ENCODE results near the gene TIMM50. TPM values are rescaled to one million over a fixed set of nuclear protein-coding genes. Genes with fewer than 3 reads are reported as not detected.

The TIMM50 gene
- polyA plus RNA-seq, 1 donor from 2014 or later = 66.2 TPM

GRCh38 chr19:39472746-39473442 is 7.7 kb upstream of the TIMM50 start:
- TF ChIP-seq CTCF (IDR thresholded peaks at IDR 0.05; ENCODE audit: poor library complexity, severe bottlenecking) = no peak
- TF ChIP-seq TAF1 (IDR thresholded peaks at IDR 0.05; ENCODE audit: low read depth) = no peak
- TF ChIP-seq RAD21 (conservative IDR thresholded peaks at IDR 0.05) = no peak
- H3K27me3 ChIP-seq (ENCODE audit: insufficient read depth, low read depth, low read length) = no peaks in the 10 kb centered on the region
- no peaks in the 10 kb centered on the region for H3F3A ChIP-seq (ENCODE audit: insufficient read depth, low read length, poor library complexity, severe bottlenecking)
- no peaks in the 10 kb centered on the region for H3K79me2 ChIP-seq (replicated peaks; ENCODE audit: insufficient read depth, low read length)
- H3K36me3 ChIP-seq (ENCODE audit: insufficient read depth, low read length) = peaks cover 7% of the 10 kb centered on the region
- H4K20me1 ChIP-seq (ENCODE audit: insufficient read depth) = no peaks in the 10 kb centered on the region
- H3K9me3 ChIP-seq (ENCODE audit: low read length) = no peaks in the 10 kb centered on the region
- no peak overlapping the region for H2AFZ ChIP-seq (ENCODE audit: low read depth, low read length)
- H3K9me2 ChIP-seq (ENCODE audit: insufficient read depth, low read length) = no peaks in the 10 kb centered on the region
- no peak overlapping the region for H3K9ac ChIP-seq (ENCODE audit: low read length)
- no peak overlapping the region for H3K4me3 ChIP-seq (ENCODE audit: low read length)
- no peak overlapping the region for H3K4me2 ChIP-seq (ENCODE audit: low read length)
- no peak overlapping the region for H3K27ac ChIP-seq (ENCODE audit: low read length)

GRCh38 chr19:39473443-39473960 is 7.1 kb upstream of the TIMM50 start:
- no peak overlapping the region for H3K9ac ChIP-seq (ENCODE audit: low read length)
- H3K9me3 ChIP-seq (ENCODE audit: low read length) = no peaks in the 10 kb centered on the region
- TF ChIP-seq EP300 (conservative IDR thresholded peaks at IDR 0.05; ENCODE audit: poor library complexity, severe bottlenecking) (no peak), MXI1 (conservative IDR thresholded peaks at IDR 0.05; ENCODE audit: poor library complexity, severe bottlenecking) (no peak), CTCF (IDR thresholded peaks at IDR 0.05; ENCODE audit: poor library complexity, severe bottlenecking) (no peak), SMC3 (conservative IDR thresholded peaks at IDR 0.05; ENCODE audit: poor library complexity) (no peak), POLR2AphosphoS5 (IDR thresholded peaks at IDR 0.05) (no peak), RAD21 (conservative IDR thresholded peaks at IDR 0.05) (no peak), TAF1 (IDR thresholded peaks at IDR 0.05; ENCODE audit: low read depth) (no peak), REST (IDR thresholded peaks at IDR 0.05; ENCODE audit: borderline replicate concordance) (no peak), EZH2 (IDR thresholded peaks at IDR 0.05; ENCODE audit: borderline replicate concordance, insufficient read depth, low read length, poor library complexity, severe bottlenecking) (no peak)
- no peak overlapping the region for H3K4me3 ChIP-seq (ENCODE audit: low read length)
- no peaks in the 10 kb centered on the region for H3F3A ChIP-seq (ENCODE audit: insufficient read depth, low read length, poor library complexity, severe bottlenecking)
- peaks cover 7% of the 10 kb centered on the region for H3K36me3 ChIP-seq (ENCODE audit: insufficient read depth, low read length)
- H3K27me3 ChIP-seq (ENCODE audit: insufficient read depth, low read depth, low read length) = no peaks in the 10 kb centered on the region
- H4K20me1 ChIP-seq (ENCODE audit: insufficient read depth) = no peaks in the 10 kb centered on the region
- H3K9me2 ChIP-seq (ENCODE audit: insufficient read depth, low read length) = no peaks in the 10 kb centered on the region
- H2AFZ ChIP-seq (ENCODE audit: low read depth, low read length) = no peak overlapping the region
- no peak overlapping the region for H3K27ac ChIP-seq (ENCODE audit: low read length)
- H3K79me2 ChIP-seq (replicated peaks; ENCODE audit: insufficient read depth, low read length) = no peaks in the 10 kb centered on the region
- no peak overlapping the region for H3K4me2 ChIP-seq (ENCODE audit: low read length)

All from neural cell (in vitro differentiated cells).